PC-3 (cell line): ENCODE data around the gene POLR2E. TPM values are rescaled to one million over a fixed set of nuclear protein-coding genes. Genes with fewer than 3 reads are reported as not detected.

ENCODE experiments used
- ATAC-seq: fragments of 200-7000 bp; cut with Tn5 transposase; 2 replicates; pipeline ENCODE4 v1.9.1; 2020; ENCODE audit warnings: mild to moderate bottlenecking, moderate library complexity
- BruUV-seq: library from RNA; stranded (reverse); fragments of 400-500 nt; replicated peaks from 2 replicates; lab custom pipeline; 2021; lab: Mats Ljungman, UMichigan
- CTCF ChIA-PET: fragments of 300-600 bp; sonication (Branson Sonifier 250); formaldehyde crosslinking; loops from one replicate; lab custom pipeline; 2022; ENCODE audit warnings: antibody characterized with exemption; lab: Charles Lee
- POLR2A ChIA-PET: fragments of 300-600 bp; sonication (Branson Sonifier 250); formaldehyde crosslinking; loops from one replicate; lab custom pipeline; 2022; ENCODE audit warnings: antibody characterized with exemption; ENCODE audit not compliant: unreplicated experiment; lab: Charles Lee
- DNase-seq: peaks from one replicate; pipeline ENCODE4 v3.0.0-alpha.2; 2015
- H2AFZ ChIP-seq: fragments of 300-600 bp; sonication (generic); 2 replicates; pipeline ENCODE4 v1.6.0; 2016; ENCODE audit warnings: antibody characterized with exemption, low read length
- H3F3A ChIP-seq: fragments of 300-600 bp; sonication (generic); one replicate; pipeline ENCODE4 v1.6.0; 2017; ENCODE audit warnings: antibody characterized with exemption, low read length, control low read depth, mild to moderate bottlenecking; ENCODE audit not compliant: unreplicated experiment
- H3K27ac ChIP-seq: fragments of 300-600 bp; sonication (generic); 2 replicates; pipeline ENCODE4 v1.5.1; 2016; ENCODE audit warnings: mild to moderate bottlenecking, low read length
- H3K27me3 ChIP-seq: fragments of 300-600 bp; sonication (generic); 2 replicates; pipeline ENCODE4 v1.6.1; 2016; ENCODE audit warnings: low read length, mixed read lengths
- H3K36me3 ChIP-seq: fragments of 300-600 bp; sonication (generic); 2 replicates; pipeline ENCODE4 v1.6.1; 2016; ENCODE audit warnings: low read depth, mixed run types, low read length, mixed read lengths
- H3K4me1 ChIP-seq: fragments of 300-600 bp; sonication (generic); 2 replicates; pipeline ENCODE4 v1.5.1; 2016; ENCODE audit warnings: low read length; ENCODE audit not compliant: insufficient read depth
- H3K4me2 ChIP-seq: fragments of 300-600 bp; sonication (generic); 2 replicates; pipeline ENCODE4 v1.6.0; 2016; ENCODE audit warnings: low read length
- H3K4me3 ChIP-seq: fragments of 300-600 bp; sonication (generic); 2 replicates; pipeline ENCODE4 v1.5.1; 2016; ENCODE audit warnings: mild to moderate bottlenecking, low read length, mixed read lengths
- H3K79me2 ChIP-seq: fragments of 300-600 bp; sonication (generic); 2 replicates; pipeline ENCODE4 v1.6.1; 2017; ENCODE audit warnings: low read length, mixed read lengths
- H3K9ac ChIP-seq: fragments of 300-600 bp; sonication (generic); 2 replicates; pipeline ENCODE4 v1.6.0; 2016; ENCODE audit warnings: mild to moderate bottlenecking, low read length
- H3K9me2 ChIP-seq: fragments of 300-600 bp; sonication (generic); replicated peaks from 2 replicates; pipeline ENCODE4 v1.6.1; 2016; ENCODE audit warnings: mixed run types, low read length, mixed read lengths
- H3K9me3 ChIP-seq: fragments of 300-600 bp; sonication (generic); 2 replicates; pipeline ENCODE4 v1.6.1; 2016; ENCODE audit warnings: low read length, mixed read lengths
- H4K20me1 ChIP-seq: fragments of 300-600 bp; sonication (generic); 2 replicates; pipeline ENCODE4 v1.6.1; 2016; ENCODE audit warnings: low read length, mixed read lengths
- CTCF ChIP-seq: fragments of 300-600 bp; sonication (generic); conservative IDR thresholded peaks from 2 replicates; pipeline ENCODE4 v1.5.1; 2017; ENCODE audit warnings: antibody characterized with exemption, low read depth, mild to moderate bottlenecking, low read length
- EZH2 ChIP-seq: fragments of 300-600 bp; sonication (generic); IDR thresholded peaks from one replicate; pipeline ENCODE4 v1.6.1; 2017; ENCODE audit warnings: antibody characterized with exemption, mild to moderate bottlenecking, low read length; ENCODE audit not compliant: unreplicated experiment
- EZH2phosphoT487 ChIP-seq: fragments of 300-600 bp; sonication (generic); IDR thresholded peaks from 2 replicates; pipeline ENCODE4 v1.6.1; 2018; ENCODE audit warnings: mild to moderate bottlenecking, antibody characterized with exemption, low read length, borderline replicate concordance
- intact Hi-C: fragments of 100-400 bp; cut with micrococcal nuclease; formaldehyde crosslinking; loops from 2 replicates; pipeline ENCODE4 v1.9.0; 2023
- total RNA-seq: library from RNA; depleted of rRNA; stranded (reverse); fragments of >200 nt; gene quantifications from 2 replicates; pipeline ENCODE4 v1.2.3, GENCODE V29; 2014

POLR2E gene
- total RNA-seq, 1 experiment from 2014 or later: 375 TPM

GRCh38 chr19:1052349-1052975 lies 42.7 kb downstream of the POLR2E start:
- H3K9me3 ChIP-seq: peaks cover 9% of the 10 kb centered on the region
- H3K36me3 ChIP-seq: peaks cover 12% of the 10 kb centered on the region
- ATAC-seq (no peak), DNase-seq (no peak)
- H3K79me2 ChIP-seq: no peaks in the 10 kb centered on the region
- TF ChIP-seq EZH2phosphoT487: no peak
- TF ChIP-seq CTCF: no peak
- TF ChIP-seq EZH2: no peak
- no peak overlapping the region for H3K27ac ChIP-seq
- H4K20me1 ChIP-seq: no peaks in the 10 kb centered on the region
- H3K9me2 ChIP-seq: no peaks in the 10 kb centered on the region
- ChIA-PET POLR2A (no interaction called here), CTCF (no interaction called here)
- H3K4me2 ChIP-seq: no peak overlapping the region
- intact Hi-C loops: no loop called here
- H3K27me3 ChIP-seq: no peaks in the 10 kb centered on the region
- H3K9ac ChIP-seq: no peak overlapping the region
- no peaks in the 10 kb centered on the region for H3K4me1 ChIP-seq
- no peaks in the 10 kb centered on the region for H3F3A ChIP-seq
- BruUV-seq: no TSS peak
- no peak overlapping the region for H2AFZ ChIP-seq
- no peak overlapping the region for H3K4me3 ChIP-seq

GRCh38 chr19:1051791-1052190 lies 43.4 kb downstream of the POLR2E start:
- no peak for DNase-seq
- CTCF ChIA-PET: no interaction called here
- intact Hi-C loops: no loop called here
- no peaks in the 10 kb centered on the region for H3K4me1 ChIP-seq
- no peak overlapping the region for H2AFZ ChIP-seq
- H3K9me2 ChIP-seq: no peaks in the 10 kb centered on the region
- no peaks in the 10 kb centered on the region for H4K20me1 ChIP-seq
- no peaks in the 10 kb centered on the region for H3K79me2 ChIP-seq
- H3K4me3 ChIP-seq: no peak overlapping the region
- peaks cover 3% of the 10 kb centered on the region for H3K9me3 ChIP-seq
- TF ChIP-seq EZH2phosphoT487: no peak
- TF ChIP-seq EZH2: no peak
- TF ChIP-seq CTCF: no peak
- POLR2A ChIA-PET: no interaction called here
- no peaks in the 10 kb centered on the region for H3F3A ChIP-seq
- H3K4me2 ChIP-seq: no peak overlapping the region
- ATAC-seq: no peak
- no peak overlapping the region for H3K27ac ChIP-seq
- H3K27me3 ChIP-seq: no peaks in the 10 kb centered on the region
- BruUV-seq: no TSS peak
- peaks cover 6% of the 10 kb centered on the region for H3K36me3 ChIP-seq
- no peak overlapping the region for H3K9ac ChIP-seq

- intact Hi-C loops: no loop called here
- Histone ChIP-seq H4K20me1 (no peaks in the 10 kb centered on the region), H3K4me2 (no peak overlapping the region), H3K27me3 (no peaks in the 10 kb centered on the region), H3K9ac (no peak overlapping the region), H3K4me3 (no peak overlapping the region), H3K9me3 (no peaks in the 10 kb centered on the region), H3K27ac (no peak overlapping the region), H2AFZ (no peak overlapping the region), H3K79me2 (no peaks in the 10 kb centered on the region), H3K4me1 (no peaks in the 10 kb centered on the region), H3F3A (no peaks in the 10 kb centered on the region), H3K9me2 (no peaks in the 10 kb centered on the region), H3K36me3 (no peaks in the 10 kb centered on the region; the same call in 1 of the 2 replicates)
- CTCF ChIA-PET: no interaction called here
- ATAC-seq: no peak
- TF ChIP-seq CTCF: no peak
- no peak for TF ChIP-seq EZH2phosphoT487
- no peak for TF ChIP-seq EZH2
- BruUV-seq: no TSS peak
- POLR2A ChIA-PET: no interaction called here
- DNase-seq: no peak
Measured at GRCh38 chr19:1050989-1051788, 44.0 kb downstream of the POLR2E start.
